PC-3 (cell line): ENCODE results near the gene JCHAIN.

Experiments used
- CTCF ChIP-seq: fragments of 300-600 bp; sonication (generic); conservative IDR thresholded peaks from 2 replicates; pipeline ENCODE4 v1.5.1; 2017; ENCODE audit warnings: antibody characterized with exemption, low read depth, mild to moderate bottlenecking, low read length
- EZH2 ChIP-seq: fragments of 300-600 bp; sonication (generic); IDR thresholded peaks from one replicate; pipeline ENCODE4 v1.6.1; 2017; ENCODE audit warnings: antibody characterized with exemption, mild to moderate bottlenecking, low read length; ENCODE audit not compliant: unreplicated experiment
- EZH2phosphoT487 ChIP-seq: fragments of 300-600 bp; sonication (generic); IDR thresholded peaks from 2 replicates; pipeline ENCODE4 v1.6.1; 2018; ENCODE audit warnings: mild to moderate bottlenecking, antibody characterized with exemption, low read length, borderline replicate concordance

GRCh38 chr4:70640192-70640591, 26.1 kb downstream of the JCHAIN start:
- no peak for TF ChIP-seq CTCF
- no peak for TF ChIP-seq EZH2phosphoT487
- no peak for TF ChIP-seq EZH2
